SK-N-SH treated with all-trans-retinoic acid at 6 μM for 48 hours (cell line): Measurements from ENCODE around the gene OTUD3.

Experiments used
- ATAC-seq: fragments of 200-7000 bp; cut with Tn5 transposase; 3 replicates; pipeline ENCODE4 v1.9.1; 2020; ENCODE audit warnings: mild to moderate bottlenecking, moderate library complexity
- ARNTL ChIP-seq: fragments of 450-650 bp; formaldehyde crosslinking; IDR thresholded peaks from 2 replicates; pipeline ENCODE4 v1.5.0; 2020; ENCODE audit warnings: low read depth, mild to moderate bottlenecking, moderate library complexity, borderline replicate concordance
- BACH2 ChIP-seq: fragments of 250-450 bp; sonication (Bioruptor Pico); IDR thresholded peaks from 2 replicates; pipeline ENCODE4 v1.9.0; 2021; ENCODE audit warnings: mild to moderate bottlenecking, borderline replicate concordance
- CSDC2 ChIP-seq: fragments of 250-450 bp; sonication (Bioruptor Pico); IDR thresholded peaks from 2 replicates; pipeline ENCODE4 v1.5.0; 2020; ENCODE audit warnings: mild to moderate bottlenecking, moderate library complexity
- CSRNP3 ChIP-seq: fragments of 250-450 bp; sonication (Bioruptor Pico); IDR thresholded peaks from 2 replicates; pipeline ENCODE4 v1.5.1; 2021; ENCODE audit warnings: mild to moderate bottlenecking, moderate library complexity
- ESRRG ChIP-seq: fragments of 250-450 bp; sonication (Bioruptor Pico); IDR thresholded peaks from 2 replicates; pipeline ENCODE4 v1.6.1; 2021; ENCODE audit warnings: mild to moderate bottlenecking
- GLIS3 ChIP-seq: fragments of 250-450 bp; sonication (Bioruptor Pico); IDR thresholded peaks from 2 replicates; pipeline ENCODE4 v1.5.0; 2020; ENCODE audit warnings: mild to moderate bottlenecking, moderate library complexity
- ISL1 ChIP-seq: fragments of 250-450 bp; sonication (Bioruptor Pico); IDR thresholded peaks from 2 replicates; pipeline ENCODE4 v2.1.2; 2022; ENCODE audit warnings: mild to moderate bottlenecking, moderate library complexity
- OSR1 ChIP-seq: fragments of 250-450 bp; sonication (Bioruptor Pico); IDR thresholded peaks from 2 replicates; pipeline ENCODE4 v1.8.0; 2022; ENCODE audit warnings: moderate library complexity, mild to moderate bottlenecking, inconsistent platforms
- PATZ1 ChIP-seq: fragments of 250-450 bp; sonication (Bioruptor Pico); IDR thresholded peaks from 2 replicates; pipeline ENCODE4 v1.8.0; 2020; ENCODE audit warnings: mild to moderate bottlenecking, moderate library complexity, borderline replicate concordance
- POU6F1 ChIP-seq: fragments of 250-450 bp; sonication (Bioruptor Pico); IDR thresholded peaks from 2 replicates; pipeline ENCODE4 v1.8.0; 2021; ENCODE audit warnings: low read depth, mild to moderate bottlenecking, moderate library complexity, borderline replicate concordance
- PPARA ChIP-seq: fragments of 250-450 bp; sonication (Bioruptor Pico); IDR thresholded peaks from 2 replicates; pipeline ENCODE4 v1.5.0; 2020; ENCODE audit warnings: mild to moderate bottlenecking, borderline replicate concordance
- RARB ChIP-seq: fragments of 250-450 bp; sonication (Bioruptor Pico); IDR thresholded peaks from 2 replicates; pipeline ENCODE4 v1.8.0; 2021; ENCODE audit warnings: mild to moderate bottlenecking, moderate library complexity
- SNAI2 ChIP-seq: fragments of 250-450 bp; sonication (Bioruptor Pico); IDR thresholded peaks from 2 replicates; pipeline ENCODE4 v1.5.0; 2020; ENCODE audit warnings: mild to moderate bottlenecking, moderate library complexity
- TCF4 ChIP-seq: fragments of 250-450 bp; sonication (Bioruptor Pico); IDR thresholded peaks from 2 replicates; pipeline ENCODE4 v1.8.0; 2021; ENCODE audit warnings: mild to moderate bottlenecking, moderate library complexity, borderline replicate concordance
- TOX ChIP-seq: fragments of 250-450 bp; sonication (Bioruptor Pico); IDR thresholded peaks from 2 replicates; pipeline ENCODE4 v1.8.0; 2021; ENCODE audit warnings: mild to moderate bottlenecking, moderate library complexity, borderline replicate concordance
- TSHZ2 ChIP-seq: fragments of 250-450 bp; sonication (Bioruptor Pico); IDR thresholded peaks from 2 replicates; pipeline ENCODE4 v1.5.0; 2020; ENCODE audit warnings: mild to moderate bottlenecking, moderate library complexity
- ZC3H10 ChIP-seq: fragments of 250-450 bp; sonication (Bioruptor Pico); IDR thresholded peaks from 2 replicates; pipeline ENCODE4 v1.5.1; 2021; ENCODE audit warnings: mild to moderate bottlenecking, moderate library complexity
- ZFP3 ChIP-seq: fragments of 250-450 bp; sonication (Bioruptor Pico); IDR thresholded peaks from 2 replicates; pipeline ENCODE4 v1.5.0; 2020; ENCODE audit warnings: mild to moderate bottlenecking, moderate library complexity
- ZFP30 ChIP-seq: fragments of 450-650 bp; formaldehyde crosslinking; IDR thresholded peaks from 2 replicates; pipeline ENCODE4 v1.5.0; 2022; ENCODE audit warnings: mild to moderate bottlenecking, moderate library complexity
- ZNF565 ChIP-seq: fragments of 450-650 bp; formaldehyde crosslinking; conservative IDR thresholded peaks from 2 replicates; pipeline ENCODE4 v1.5.0; 2020; ENCODE audit warnings: low read depth, mild to moderate bottlenecking, moderate library complexity
- ZNF70 ChIP-seq: fragments of 450-650 bp; formaldehyde crosslinking; IDR thresholded peaks from 2 replicates; pipeline ENCODE4 v1.5.0; 2020; ENCODE audit warnings: mild to moderate bottlenecking, moderate library complexity
- ZNF8 ChIP-seq: fragments of 450-650 bp; formaldehyde crosslinking; IDR thresholded peaks from 2 replicates; pipeline ENCODE4 v1.5.0; 2020; ENCODE audit warnings: mild to moderate bottlenecking, moderate library complexity

Gene OTUD3

GRCh38 chr1:19861034-19861433, 21.2 kb upstream of the OTUD3 start:
- no peak for TF ChIP-seq RARB (CRISPR knock-in tag)
- no peak for TF ChIP-seq POU6F1 (CRISPR knock-in tag)
- no peak for TF ChIP-seq TOX (CRISPR knock-in tag)
- no peak for TF ChIP-seq BACH2 (CRISPR knock-in tag)
- TF ChIP-seq PPARA = no peak
- TF ChIP-seq ZFP30 (CRISPR knock-in tag) = no peak
- no peak for TF ChIP-seq ESRRG (CRISPR knock-in tag)
- TF ChIP-seq CSRNP3 (CRISPR knock-in tag) = no peak
- no peak for TF ChIP-seq ZNF8 (CRISPR knock-in tag)
- TF ChIP-seq TCF4 (CRISPR knock-in tag) = no peak
- no peak for TF ChIP-seq PATZ1 (CRISPR knock-in tag)
- no peak for TF ChIP-seq CSDC2 (CRISPR knock-in tag)
- TF ChIP-seq ZFP3 = no peak
- TF ChIP-seq OSR1 (CRISPR knock-in tag) = no peak
- no peak for TF ChIP-seq ZNF70 (CRISPR knock-in tag)
- no peak for TF ChIP-seq ISL1 (CRISPR knock-in tag)
- TF ChIP-seq GLIS3 (CRISPR knock-in tag) = no peak
- no peak for TF ChIP-seq SNAI2 (CRISPR knock-in tag)
- TF ChIP-seq TSHZ2 (CRISPR knock-in tag) = no peak
- no peak for ATAC-seq

- TF ChIP-seq TCF4 (CRISPR knock-in tag) (no peak), ESRRG (CRISPR knock-in tag) (no peak), ZFP3 (no peak), PATZ1 (CRISPR knock-in tag) (no peak), ZFP30 (CRISPR knock-in tag) (no peak), TSHZ2 (CRISPR knock-in tag) (no peak), RARB (CRISPR knock-in tag) (no peak), BACH2 (CRISPR knock-in tag) (no peak), ISL1 (CRISPR knock-in tag) (no peak), ARNTL (no peak), TOX (CRISPR knock-in tag) (no peak), GLIS3 (CRISPR knock-in tag) (no peak), CSDC2 (CRISPR knock-in tag) (no peak), ZNF8 (CRISPR knock-in tag) (no peak), ZNF70 (CRISPR knock-in tag) (no peak), ZNF565 (no peak), ZC3H10 (CRISPR knock-in tag) (no peak), PPARA (no peak), SNAI2 (CRISPR knock-in tag) (no peak)
- TF ChIP-seq, all 23 proteins: peak for 0
- no peak for ATAC-seq
These were observed 20.2 kb upstream of the OTUD3 start for GRCh38 chr1:19861842-19862530.
